ENCODE results near the gene PTPRU.

PTPRU gene

GRCh38 chr1:29320156-29320940, 84.0 kb downstream of the PTPRU start:
- no peak for DNase-seq

- no peak for DNase-seq
These were observed 84.9 kb downstream of the PTPRU start for GRCh38 chr1:29321176-29321575.

- no peak for DNase-seq
These were observed 85.9 kb downstream of the PTPRU start for GRCh38 chr1:29322147-29322694.

GRCh38 chr1:29322861-29323585, 86.7 kb downstream of the PTPRU start:
- no peak for DNase-seq

GRCh38 chr1:29323636-29324035, 87.3 kb downstream of the PTPRU start:
- no peak for DNase-seq

GRCh38 chr1:29324202-29324601, 87.9 kb downstream of the PTPRU start:
- DNase-seq = no peak

GRCh38 chr1:29324771-29325351, 88.5 kb downstream of the PTPRU start:
- DNase-seq = no peak

- DNase-seq = no peak
These were observed 89.4 kb downstream of the PTPRU start for GRCh38 chr1:29325675-29326074.

GRCh38 chr1:29326123-29326522, 89.8 kb downstream of the PTPRU start:
- DNase-seq = no peak

GRCh38 chr1:29327223-29327935, 91.1 kb downstream of the PTPRU start:
- no peak for DNase-seq

GRCh38 chr1:29329022-29329775, 92.9 kb downstream of the PTPRU start:
- no peak for DNase-seq

- no peak for DNase-seq
These were observed 93.8 kb downstream of the PTPRU start for GRCh38 chr1:29330089-29330488.

GRCh38 chr1:29330856-29331255, 94.5 kb downstream of the PTPRU start:
- no peak for DNase-seq

- DNase-seq = no peak
These were observed 95.0 kb downstream of the PTPRU start for GRCh38 chr1:29331309-29331708.

GRCh38 chr1:29331729-29332128, 95.4 kb downstream of the PTPRU start:
- no peak for DNase-seq

- DNase-seq = no peak
These were observed 95.9 kb downstream of the PTPRU start for GRCh38 chr1:29332204-29332603.

- DNase-seq = no peak
These were observed 96.7 kb downstream of the PTPRU start for GRCh38 chr1:29333008-29333407.

GRCh38 chr1:29335573-29335972, 99.3 kb downstream of the PTPRU start:
- no peak for DNase-seq

- no peak for DNase-seq
These were observed 102.7 kb downstream of the PTPRU start for GRCh38 chr1:29338908-29339575.

GRCh38 chr1:29341936-29342335, 105.6 kb downstream of the PTPRU start:
- no peak for DNase-seq

- no peak for DNase-seq
These were observed 106.0 kb downstream of the PTPRU start for GRCh38 chr1:29342351-29342750.

GRCh38 chr1:29342983-29343382, 106.7 kb downstream of the PTPRU start:
- DNase-seq = no peak

Data from right hindlimb (tissue), 1 donor.